ENCODE measurements around the gene ADM5. TPM values are rescaled to one million over a fixed set of nuclear protein-coding genes. Genes with fewer than 3 reads are reported as not detected.

ADM5 gene
- total RNA-seq, 1 donor from 2014 or later: 10.4 TPM

DNA sequence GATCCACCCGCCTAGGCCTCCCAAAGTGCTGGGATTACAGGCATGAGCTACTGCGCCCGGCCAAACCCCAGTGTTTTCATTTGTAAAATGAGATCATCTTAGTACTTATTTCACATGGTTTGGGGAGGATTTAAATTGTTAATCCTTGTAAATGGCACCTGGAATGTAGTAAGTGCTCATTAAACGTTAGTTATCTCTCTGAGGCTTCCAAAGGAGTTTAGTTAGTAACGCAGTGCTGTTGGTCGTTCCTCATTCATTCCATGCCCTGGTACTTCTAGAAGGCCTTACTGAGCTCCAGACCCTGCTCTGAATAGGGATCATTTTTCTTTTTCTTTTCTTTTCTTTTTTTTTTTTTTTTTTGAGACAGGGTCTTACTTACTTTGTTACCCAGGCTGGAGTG is 6.7 kb downstream of the ADM5 start:
- DNase-seq (ENCODE audit: low spot score in 2 of 2, unreplicated experiment in 2 of 2): no peak
- Mint-ChIP-seq H3K4me1 (peaks cover 6% of the 10 kb centered on the region), H3K27ac (no peak overlapping the region), H3K9me3 (no peaks in the 10 kb centered on the region), H3K36me3 (peaks cover 11% of the 10 kb centered on the region), H3K4me3 (no peak overlapping the region), H3K27me3 (ENCODE audit: low read depth) (no peaks in the 10 kb centered on the region)
- TF ChIP-seq, protein P1, sequence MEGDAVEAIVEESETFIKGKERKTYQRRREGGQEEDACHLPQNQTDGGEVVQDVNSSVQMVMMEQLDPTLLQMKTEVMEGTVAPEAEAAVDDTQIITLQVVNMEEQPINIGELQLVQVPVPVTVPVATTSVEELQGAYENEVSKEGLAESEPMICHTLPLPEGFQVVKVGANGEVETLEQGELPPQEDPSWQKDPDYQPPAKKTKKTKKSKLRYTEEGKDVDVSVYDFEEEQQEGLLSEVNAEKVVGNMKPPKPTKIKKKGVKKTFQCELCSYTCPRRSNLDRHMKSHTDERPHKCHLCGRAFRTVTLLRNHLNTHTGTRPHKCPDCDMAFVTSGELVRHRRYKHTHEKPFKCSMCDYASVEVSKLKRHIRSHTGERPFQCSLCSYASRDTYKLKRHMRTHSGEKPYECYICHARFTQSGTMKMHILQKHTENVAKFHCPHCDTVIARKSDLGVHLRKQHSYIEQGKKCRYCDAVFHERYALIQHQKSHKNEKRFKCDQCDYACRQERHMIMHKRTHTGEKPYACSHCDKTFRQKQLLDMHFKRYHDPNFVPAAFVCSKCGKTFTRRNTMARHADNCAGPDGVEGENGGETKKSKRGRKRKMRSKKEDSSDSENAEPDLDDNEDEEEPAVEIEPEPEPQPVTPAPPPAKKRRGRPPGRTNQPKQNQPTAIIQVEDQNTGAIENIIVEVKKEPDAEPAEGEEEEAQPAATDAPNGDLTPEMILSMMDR (IDR thresholded peaks at IDR 0.05; ENCODE audit: unreplicated experiment): no peak

GRCh38 chr19:49696865-49697264 is 7.5 kb downstream of the ADM5 start:
- TF ChIP-seq, protein P1 (IDR thresholded peaks at IDR 0.05; ENCODE audit: unreplicated experiment): no peak
- H3K9me3 Mint-ChIP-seq: no peaks in the 10 kb centered on the region

DNA sequence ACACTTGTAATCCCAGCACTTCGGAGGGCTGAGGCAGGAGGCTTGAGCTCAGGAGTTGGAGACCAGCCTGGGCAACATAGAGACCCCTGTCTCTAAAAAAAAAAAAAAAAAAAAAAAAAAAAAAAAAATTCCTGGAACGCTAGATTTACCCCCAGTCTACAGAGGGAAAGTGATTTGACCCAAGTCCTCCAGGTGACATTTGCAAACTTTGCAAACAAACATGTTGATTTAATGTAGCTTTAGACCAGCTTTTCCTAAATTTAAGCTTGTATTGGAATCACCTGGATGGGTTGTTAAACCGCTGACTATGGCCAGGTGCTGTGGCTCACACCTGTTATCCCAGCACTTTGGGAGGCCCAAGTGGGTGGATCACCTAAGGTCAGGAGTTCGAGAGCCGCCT is 10.0 kb downstream of the ADM5 start:
- no peaks in the 10 kb centered on the region for H3K4me1 Mint-ChIP-seq
- TF ChIP-seq, protein P1 (IDR thresholded peaks at IDR 0.05; ENCODE audit: unreplicated experiment): no peak
- no peaks in the 10 kb centered on the region for H3K27me3 Mint-ChIP-seq (ENCODE audit: low read depth)
- no peak for DNase-seq (ENCODE audit: low spot score in 2 of 2, unreplicated experiment in 2 of 2)
- no peak overlapping the region for H3K27ac Mint-ChIP-seq
- no peaks in the 10 kb centered on the region for H3K9me3 Mint-ChIP-seq
- H3K36me3 Mint-ChIP-seq: peaks cover 9% of the 10 kb centered on the region
- H3K4me3 Mint-ChIP-seq: no peak overlapping the region

More at GRCh38 chr19:49696865-49697264, 7.5 kb downstream of the ADM5 start:
- no peak overlapping the region for H3K27ac Mint-ChIP-seq
- DNase-seq (ENCODE audit: low spot score in 2 of 2, unreplicated experiment in 2 of 2): no peak
- H3K4me3 Mint-ChIP-seq: no peak overlapping the region
- H3K36me3 Mint-ChIP-seq: peaks cover 11% of the 10 kb centered on the region
- H3K4me1 Mint-ChIP-seq: no peaks in the 10 kb centered on the region
- H3K27me3 Mint-ChIP-seq (ENCODE audit: low read depth): no peaks in the 10 kb centered on the region

DNA sequence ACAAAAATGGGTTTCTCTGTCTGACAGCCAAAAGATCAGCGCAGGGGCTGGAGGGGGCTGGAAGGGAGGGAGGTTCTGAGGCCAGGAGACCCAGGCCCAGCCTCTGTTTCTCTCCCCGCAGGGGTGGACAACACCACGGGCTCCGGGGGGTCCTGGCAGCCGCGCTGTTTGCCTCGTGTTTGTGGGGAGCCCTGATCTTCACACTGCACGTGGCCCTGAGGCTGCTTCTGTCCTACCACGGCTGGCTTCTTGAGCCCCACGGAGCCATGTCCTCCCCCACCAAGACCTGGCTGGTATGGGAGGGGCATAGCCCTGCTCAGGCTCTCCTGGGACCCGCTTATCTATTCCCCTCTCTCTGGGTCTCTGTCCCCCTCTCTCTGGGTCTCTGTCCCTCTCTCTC is 11.2 kb downstream of the ADM5 start:
- H3K36me3 Mint-ChIP-seq: peaks cover 9% of the 10 kb centered on the region
- no peak overlapping the region for H3K27ac Mint-ChIP-seq
- H3K4me3 Mint-ChIP-seq: no peak overlapping the region
- H3K4me1 Mint-ChIP-seq: no peaks in the 10 kb centered on the region
- no peaks in the 10 kb centered on the region for H3K27me3 Mint-ChIP-seq (ENCODE audit: low read depth)
- H3K9me3 Mint-ChIP-seq: no peaks in the 10 kb centered on the region
- DNase-seq (ENCODE audit: low spot score in 2 of 2, unreplicated experiment in 2 of 2): no peak
- TF ChIP-seq, protein P1 (IDR thresholded peaks at IDR 0.05; ENCODE audit: unreplicated experiment): no peak

- no peaks in the 10 kb centered on the region for H3K9me3 Mint-ChIP-seq
- H3K4me1 Mint-ChIP-seq: no peaks in the 10 kb centered on the region
- H3K4me3 Mint-ChIP-seq: no peak overlapping the region
- H3K36me3 Mint-ChIP-seq: peaks cover 9% of the 10 kb centered on the region
- no peak for DNase-seq (ENCODE audit: low spot score in 2 of 2, unreplicated experiment in 2 of 2)
- TF ChIP-seq, protein P1 (IDR thresholded peaks at IDR 0.05; ENCODE audit: unreplicated experiment): no peak
- no peak overlapping the region for H3K27ac Mint-ChIP-seq
- H3K27me3 Mint-ChIP-seq (ENCODE audit: low read depth): no peaks in the 10 kb centered on the region
Observed at GRCh38 chr19:49701271-49701786, 11.9 kb downstream of the ADM5 start.
